ENCODE data around the gene CFAP47. TPM values are rescaled to one million over a fixed set of nuclear protein-coding genes. Genes with fewer than 3 reads are reported as not detected.

CFAP47 gene
- total and polyA plus RNA-seq, 2 donors (not counting 3 experiments of a cell fraction or from before 2014, with no cell fraction given): not detected

DNA sequence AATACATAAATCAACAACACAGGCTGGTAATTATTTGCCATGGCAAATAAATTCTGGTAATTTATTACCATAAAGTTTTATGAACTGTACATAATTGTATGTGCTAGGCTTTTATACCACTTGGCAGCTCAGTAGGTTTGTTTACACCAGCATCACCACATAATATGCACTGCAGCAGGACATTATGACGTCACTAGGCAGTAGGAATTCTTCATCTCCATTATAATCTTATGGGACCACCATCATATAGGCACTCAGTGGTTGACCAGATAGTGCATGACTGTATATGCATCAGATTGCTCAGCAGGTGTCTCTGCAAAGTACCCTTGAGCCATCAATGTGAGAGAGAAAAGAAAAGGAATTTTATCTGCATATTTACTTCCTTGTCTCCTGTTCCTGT is 295.4 kb downstream of the CFAP47 start:
- Histone ChIP-seq H4K20me1 (replicated peaks; ENCODE audit: control insufficient read depth, extremely low read depth, insufficient read depth, low read length) (no peaks in the 10 kb centered on the region), H3K36me3 (ENCODE audit: control insufficient read depth in 2 of 2, extremely low read depth in 1 of 2, insufficient read depth in 2 of 2, low read length in 2 of 2) (no peaks in the 10 kb centered on the region), H3K27ac (ENCODE audit: insufficient read depth, low read depth, low read length) (no peak overlapping the region), H3K27me3 (ENCODE audit: control insufficient read depth in 2 of 2, insufficient read depth in 2 of 2, low read length in 2 of 2) (no peaks in the 10 kb centered on the region), H3K9me3 (replicated peaks; ENCODE audit: control insufficient read depth, insufficient read depth, low read length) (no peaks in the 10 kb centered on the region), H3K9ac (replicated peaks; ENCODE audit: extremely low read depth, insufficient read depth, low read length) (no peak overlapping the region), H3K79me2 (ENCODE audit: control insufficient read depth, insufficient read depth, low read length) (no peaks in the 10 kb centered on the region), H3K4me1 (ENCODE audit: control insufficient read depth, extremely low read depth, insufficient read depth, low read length) (no peaks in the 10 kb centered on the region), H3K9me1 (replicated peaks; ENCODE audit: control insufficient read depth, extremely low read depth, insufficient read depth, low read length) (no peaks in the 10 kb centered on the region), H2AFZ (ENCODE audit: low read depth, low read length) (no peak overlapping the region), H3K4me2 (ENCODE audit: insufficient read depth, low read length) (no peak overlapping the region), H3K4me3 (replicated peaks in 1 of 3; ENCODE audit: insufficient read depth in 1 of 3, low read depth in 1 of 3, low read length in 3 of 3) (no peak overlapping the region)
- dilution Hi-C loops (cut with MboI; ENCODE audit: extremely low pct_ligation_motif_present, low sequenced_read_pairs) (no loop called here), intact Hi-C loops (cut with micrococcal nuclease) (no loop called here)
- no peak for FAIRE-seq
- CTCF ChIA-PET: no interaction called here
- no peak for DNase-seq (ENCODE audit: low read depth, low spot score)
- no TSS peak for BruUV-seq (replicated peaks)
- TF ChIP-seq FOS (IDR thresholded peaks at IDR 0.05; ENCODE audit: borderline replicate concordance, insufficient read depth, low read length): no peak
- TF ChIP-seq MYC (IDR thresholded peaks at IDR 0.05; ENCODE audit: low read depth, low read length): no peak
- TF ChIP-seq POLR2A (IDR thresholded peaks at IDR 0.05; ENCODE audit: low read depth, low read length): no peak
- no peak for TF ChIP-seq POLR2AphosphoS5 (IDR thresholded peaks at IDR 0.05; ENCODE audit: insufficient read depth, low read depth, low read length)
- TF ChIP-seq CTCF (IDR thresholded peaks at IDR 0.05; ENCODE audit: extremely low read depth in 1 of 2, insufficient read depth in 1 of 2, low read depth in 1 of 2, low read length in 2 of 2): no peak
- TF ChIP-seq JUN (IDR thresholded peaks at IDR 0.05; ENCODE audit: borderline replicate concordance, insufficient read depth, insufficient read length, low read depth): no peak
- no peak for TF ChIP-seq EZH2 (IDR thresholded peaks at IDR 0.05; ENCODE audit: borderline replicate concordance, low read depth, low read length, severe bottlenecking)
- TF ChIP-seq, protein P1, sequence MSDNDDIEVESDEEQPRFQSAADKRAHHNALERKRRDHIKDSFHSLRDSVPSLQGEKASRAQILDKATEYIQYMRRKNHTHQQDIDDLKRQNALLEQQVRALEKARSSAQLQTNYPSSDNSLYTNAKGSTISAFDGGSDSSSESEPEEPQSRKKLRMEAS (IDR thresholded peaks at IDR 0.05; ENCODE audit: insufficient read depth, insufficient read length): no peak
- no peak for TF ChIP-seq GATA2 (IDR thresholded peaks at IDR 0.05; ENCODE audit: insufficient read depth, insufficient read length, low read depth, low read length)
- POLR2A ChIA-PET: no interaction called here
